Measurements from ENCODE around the gene CD96. TPM values are rescaled to one million over a fixed set of nuclear protein-coding genes. Genes with fewer than 3 reads are reported as not detected.

Gene CD96
- total and polyA plus RNA-seq, 9 donors = 0.13 to 3.0 (median 0.72) TPM

DNA sequence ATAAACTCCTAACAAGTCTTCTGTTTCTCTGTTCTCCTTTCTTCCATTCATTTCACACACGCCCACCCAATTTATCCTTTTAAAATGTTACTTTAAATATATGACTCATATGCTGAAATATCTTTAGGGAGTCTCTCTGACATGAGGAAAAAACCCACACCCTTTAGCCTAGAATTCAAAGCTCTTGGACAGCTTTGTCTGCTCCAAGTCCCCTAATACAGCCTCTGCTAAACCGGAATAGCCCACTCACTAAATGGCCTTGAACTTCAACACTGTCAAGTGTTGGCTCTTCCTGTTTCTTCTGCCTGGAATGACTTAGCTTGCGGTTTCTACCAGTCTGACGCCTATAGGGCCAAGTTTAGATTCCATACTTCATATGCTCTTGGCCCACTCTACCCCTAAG lies 3.3 kb upstream of the CD96 start:
- 2 to 8% (median 3%) methylated on average over 4 of the region's 4 CpGs for WGBS, 3 donors
- intact Hi-C loops (cut with DNase I) = no loop called here
- H3K27ac ChIP-seq = no peak overlapping the region

GRCh38 chr3:111539351-111540331 lies 2.4 kb upstream of the CD96 start:
- TF ChIP-seq POLR2A (IDR thresholded peaks at IDR 0.05) (no peak), CTCF (IDR thresholded peaks at IDR 0.05) (peak in 1 of 3 donors; percentile 47), EP300 (IDR thresholded peaks at IDR 0.05) (no peak)
- H3K27me3 ChIP-seq = no peaks in the 10 kb centered on the region
- H3K9me3 ChIP-seq = no peaks in the 10 kb centered on the region
- no peak overlapping the region for H3K4me3 ChIP-seq
- intact Hi-C loops (cut with DNase I) = no loop called here
- 15 to 22% (median 16%) methylated on average over 10 of the region's 10 CpGs for WGBS, 3 donors
- DNase-seq = peak; percentile 8 to 68 (median 57)
- H3K36me3 ChIP-seq = no peaks in the 10 kb centered on the region
- H3K27ac ChIP-seq = no peak overlapping the region
- H3K4me1 ChIP-seq (ENCODE audit: insufficient read depth) = peaks cover 6% of the 10 kb centered on the region

More for the DNA sequence above, 3.3 kb upstream of the CD96 start:
- DNase-seq = no peak
- Histone ChIP-seq H3K27me3 (no peaks in the 10 kb centered on the region), H3K9me3 (no peaks in the 10 kb centered on the region), H3K4me1 (ENCODE audit: insufficient read depth) (peaks cover 6% of the 10 kb centered on the region), H3K36me3 (no peaks in the 10 kb centered on the region), H3K4me3 (no peak overlapping the region)
- no peak for TF ChIP-seq POLR2A (IDR thresholded peaks at IDR 0.05)
- TF ChIP-seq CTCF (IDR thresholded peaks at IDR 0.05) = no peak
- no peak for TF ChIP-seq EP300 (IDR thresholded peaks at IDR 0.05)

- Histone ChIP-seq H3K27ac (no peak overlapping the region), H3K27me3 (no peaks in the 10 kb centered on the region), H3K9me3 (no peaks in the 10 kb centered on the region), H3K4me1 (ENCODE audit: insufficient read depth) (peaks cover 8% of the 10 kb centered on the region), H3K36me3 (no peaks in the 10 kb centered on the region), H3K4me3 (no peak overlapping the region)
- intact Hi-C loops (cut with DNase I) = no loop called here
- TF ChIP-seq POLR2A (IDR thresholded peaks at IDR 0.05) (no peak), CTCF (IDR thresholded peaks at IDR 0.05) (no peak), EP300 (IDR thresholded peaks at IDR 0.05) (no peak)
- DNase-seq = no peak
- WGBS, 3 donors = 23 to 44% (median 34%) methylated on average over 3 of the region's 3 CpGs
Observed at GRCh38 chr3:111541391-111541790, 606 bp upstream of the CD96 start.

DNA sequence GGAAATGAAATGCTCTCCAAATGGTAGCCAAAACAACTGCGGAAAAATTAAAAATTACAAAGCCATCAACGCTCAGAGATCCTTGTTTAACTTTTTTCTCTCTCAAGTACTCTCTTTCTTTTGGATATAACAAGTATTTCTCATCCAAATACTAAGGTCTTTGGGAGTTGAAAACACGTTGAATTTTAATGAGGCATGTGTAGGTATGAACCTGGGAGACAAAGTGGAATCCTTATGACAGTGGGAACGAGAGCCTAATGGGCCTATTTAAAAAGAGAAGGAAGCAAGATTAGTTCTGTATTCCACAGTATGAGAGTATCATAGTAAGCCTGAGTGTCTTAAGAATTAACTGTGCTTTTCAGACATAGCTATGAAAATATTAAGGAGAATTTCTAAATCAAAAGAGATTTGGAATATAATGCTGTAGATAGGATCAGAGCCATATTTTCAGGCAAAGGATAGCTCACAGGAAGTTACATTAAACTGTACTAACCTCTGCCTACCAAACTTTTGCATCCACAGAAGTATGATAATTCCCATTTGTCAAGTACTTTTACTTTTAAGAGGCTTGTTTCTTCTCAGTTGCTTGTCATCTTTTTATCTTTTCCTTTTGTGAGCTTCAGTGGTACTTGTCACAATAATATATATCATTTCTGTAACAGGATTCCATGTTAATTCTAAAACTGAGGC lies 759 bp downstream of the CD96 start:
- TF ChIP-seq CTCF (IDR thresholded peaks at IDR 0.05) = no peak
- no peak for TF ChIP-seq EP300 (IDR thresholded peaks at IDR 0.05)
- no peak for TF ChIP-seq POLR2A (IDR thresholded peaks at IDR 0.05)
- H3K27ac ChIP-seq = no peak overlapping the region

More for the DNA sequence above, 759 bp downstream of the CD96 start:
- DNase-seq = no peak
- Histone ChIP-seq H3K27me3 (no peaks in the 10 kb centered on the region), H3K9me3 (no peaks in the 10 kb centered on the region), H3K36me3 (no peaks in the 10 kb centered on the region), H3K4me1 (ENCODE audit: insufficient read depth) (peaks cover 8% of the 10 kb centered on the region), H3K4me3 (no peak overlapping the region)
- WGBS, 3 donors = 47 to 67% (median 47%) methylated on average over 4 of the region's 4 CpGs
- intact Hi-C loops (cut with DNase I) = no loop called here

Measured in ovary (tissue), 9 donors.